ENCODE measurements around the gene PFN3. TPM values are rescaled to one million over a fixed set of nuclear protein-coding genes. Genes with fewer than 3 reads are reported as not detected.

The PFN3 gene
- total and polyA plus RNA-seq, 2 of the 13 experiments (the other 11 are each of a cell fraction or from before 2014, with no cell fraction given) = not detected

GRCh38 chr5:177434942-177435738 lies 34.7 kb upstream of the PFN3 start (continued):
- TF ChIP-seq MLXIP (CRISPR knock-in tag; IDR thresholded peaks at IDR 0.05; ENCODE audit: borderline replicate concordance) (no peak), FOSL2 (CRISPR knock-in tag; IDR thresholded peaks at IDR 0.05) (peak; percentile 47), ZBTB1 (CRISPR knock-in tag; IDR thresholded peaks at IDR 0.05; ENCODE audit: borderline replicate concordance) (no peak), ZNF547 (CRISPR knock-in tag; IDR thresholded peaks at IDR 0.05) (no peak), ATRX (CRISPR knock-in tag; IDR thresholded peaks at IDR 0.05; ENCODE audit: borderline replicate concordance) (no peak), RAD51 (IDR thresholded peaks at IDR 0.05; ENCODE audit: borderline replicate concordance) (no peak), KLF15 (CRISPR knock-in tag; IDR thresholded peaks at IDR 0.05; ENCODE audit: borderline replicate concordance) (no peak), CBX5 (CRISPR knock-in tag; IDR thresholded peaks at IDR 0.05; ENCODE audit: borderline replicate concordance) (no peak), AGO2 (optimal IDR thresholded peaks at IDR 0.05; ENCODE audit: low read depth, low read length) (peak; percentile 77), HMG20A (CRISPR knock-in tag; IDR thresholded peaks at IDR 0.05; ENCODE audit: borderline replicate concordance) (no peak), ZNF572 (CRISPR knock-in tag; IDR thresholded peaks at IDR 0.05) (no peak), FOXM1 (CRISPR knock-in tag; IDR thresholded peaks at IDR 0.05) (no peak), MXI1 (IDR thresholded peaks at IDR 0.05; ENCODE audit: borderline replicate concordance, low read depth, low read length) (0 out of 3 replicates have a peak, but pooled peaks have one; percentile 32), JUND (CRISPR knock-in tag; IDR thresholded peaks at IDR 0.05) (no peak), ZNF687 (CRISPR knock-in tag; IDR thresholded peaks at IDR 0.05) (peak; percentile 83), SOX6 (IDR thresholded peaks at IDR 0.05) (no peak), SOX6 (CRISPR knock-in tag; IDR thresholded peaks at IDR 0.05) (peak; percentile 52; the same call in 1 of the 2 replicates), ZNF576 (CRISPR knock-in tag; IDR thresholded peaks at IDR 0.05) (no peak), ZNF770 (CRISPR knock-in tag; IDR thresholded peaks at IDR 0.05) (peak; percentile 81), CREM (IDR thresholded peaks at IDR 0.05) (no peak), CREM (CRISPR knock-in tag; IDR thresholded peaks at IDR 0.05) (no peak)

Data from HepG2 (cell line).